COR-L47 (cell line): ENCODE results near the gene GTPBP4.

Experiments used
- DNase-seq: peaks from one replicate; lab custom pipeline; 2025; lab: John Stamatoyannopoulos, UW

Gene GTPBP4

GRCh38 chr10:966466-967235 lies 21.6 kb upstream of the GTPBP4 start:
- no peak for DNase-seq

GRCh38 chr10:968546-969199 lies 19.6 kb upstream of the GTPBP4 start:
- no peak for DNase-seq

- DNase-seq = no peak
These were observed 18.6 kb upstream of the GTPBP4 start for GRCh38 chr10:969473-970150.

- DNase-seq = no peak
These were observed 17.7 kb upstream of the GTPBP4 start for GRCh38 chr10:970311-971149.

GRCh38 chr10:971150-971542 lies 17.1 kb upstream of the GTPBP4 start:
- no peak for DNase-seq

- DNase-seq = no peak
These were observed 16.6 kb upstream of the GTPBP4 start for GRCh38 chr10:971613-972012.

GRCh38 chr10:972763-973162 lies 15.5 kb upstream of the GTPBP4 start:
- no peak for DNase-seq

GRCh38 chr10:974038-974784 lies 14.0 kb upstream of the GTPBP4 start:
- DNase-seq = no peak

- no peak for DNase-seq
These were observed 13.5 kb upstream of the GTPBP4 start for GRCh38 chr10:974785-975074.

- DNase-seq = no peak
These were observed 11.9 kb upstream of the GTPBP4 start for GRCh38 chr10:976316-976715.

- DNase-seq = no peak
These were observed 9.3 kb upstream of the GTPBP4 start for GRCh38 chr10:978826-979421.

- no peak for DNase-seq
These were observed 7.7 kb upstream of the GTPBP4 start for GRCh38 chr10:980468-981093.

GRCh38 chr10:983401-983800 lies 4.8 kb upstream of the GTPBP4 start:
- no peak for DNase-seq

- no peak for DNase-seq
These were observed 4.1 kb upstream of the GTPBP4 start for GRCh38 chr10:983971-984655.

- DNase-seq = no peak
These were observed 2.9 kb upstream of the GTPBP4 start for GRCh38 chr10:985361-985760.

GRCh38 chr10:986137-986825 lies 2.0 kb upstream of the GTPBP4 start:
- no peak for DNase-seq

GRCh38 chr10:986881-987619 lies 1.2 kb upstream of the GTPBP4 start:
- no peak for DNase-seq

GRCh38 chr10:987620-987869 lies 689 bp upstream of the GTPBP4 start:
- DNase-seq = no peak
